Measurements from ENCODE around the gene TMEM184B.

TMEM184B gene

DNA sequence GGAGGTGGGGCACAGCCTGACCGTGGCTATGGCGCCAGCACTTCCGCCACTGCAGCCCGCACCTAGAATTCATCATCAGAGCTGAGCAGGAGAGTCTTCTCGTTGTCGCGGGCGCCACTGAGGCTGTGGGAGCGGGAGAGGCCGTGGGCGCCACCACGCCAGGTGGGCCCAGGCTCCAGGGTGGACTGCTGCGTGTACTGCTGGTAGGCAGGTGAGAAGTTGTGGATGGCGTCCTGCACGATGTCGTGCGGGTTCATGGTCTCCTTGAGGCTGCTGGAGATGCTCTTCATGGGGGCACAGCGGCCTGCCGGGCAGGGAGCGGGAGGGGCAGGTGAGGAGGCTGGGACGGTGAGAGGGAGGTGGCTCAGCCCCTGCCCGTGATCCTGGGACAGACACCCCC, 51.4 kb downstream of the TMEM184B start:
- DNase-seq: no peak

DNA sequence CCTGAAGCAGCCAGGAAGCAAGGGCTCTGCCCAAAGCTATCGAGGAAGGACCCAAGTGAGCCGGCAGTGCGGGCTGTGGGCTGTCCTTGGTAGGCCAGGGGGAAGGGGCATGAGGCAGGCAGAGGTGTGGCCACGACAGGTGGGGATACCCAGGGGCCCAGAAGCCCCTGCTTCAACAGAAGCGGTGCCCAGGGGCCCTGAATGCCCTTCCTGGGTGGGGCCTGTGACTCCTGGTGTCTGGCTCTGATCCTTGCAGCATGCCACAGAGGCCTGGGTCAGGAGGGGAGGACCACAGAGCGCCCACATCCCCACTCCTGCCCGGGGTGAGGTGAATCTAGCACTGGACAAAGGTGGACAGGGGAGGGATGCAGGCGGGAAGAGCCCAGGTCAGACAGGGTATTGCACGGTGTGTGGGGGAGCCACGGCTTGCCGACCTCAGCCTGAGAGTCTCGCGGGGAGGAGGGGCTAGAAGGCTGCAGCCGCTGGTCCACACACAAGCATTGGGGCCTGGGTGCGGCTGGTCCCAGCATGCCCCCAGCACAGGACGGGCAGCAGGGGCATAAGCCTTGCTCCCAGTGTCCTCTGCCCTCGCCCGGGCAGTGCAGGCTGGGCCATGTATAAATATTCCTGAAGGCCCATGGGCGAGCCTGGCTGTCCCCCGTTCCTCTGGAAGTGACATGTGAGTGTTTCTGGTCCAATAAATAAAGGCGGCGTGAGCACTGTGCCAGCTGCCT, 52.0 kb downstream of the TMEM184B start:
- no peak for DNase-seq

DNA sequence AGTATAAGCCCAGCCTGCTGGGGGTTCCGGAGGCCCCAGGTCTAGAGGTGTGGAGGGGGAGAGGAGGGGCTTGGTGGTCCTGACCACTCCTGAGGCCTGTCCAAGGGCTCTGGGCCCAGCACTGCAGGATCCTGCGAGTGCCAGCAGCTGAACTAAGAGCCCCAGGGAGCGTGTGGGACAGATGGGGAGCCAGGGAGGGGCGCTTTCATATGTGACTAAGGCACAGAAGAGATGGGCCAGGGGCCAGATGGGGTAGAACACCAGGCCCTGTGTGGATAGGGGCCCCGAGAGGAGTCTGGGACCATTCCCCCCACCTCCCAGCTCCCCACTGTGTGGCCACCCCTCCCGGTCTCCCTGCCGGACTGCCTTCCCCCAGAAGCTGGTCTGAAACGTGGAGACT, 52.6 kb downstream of the TMEM184B start:
- no peak for DNase-seq

DNA sequence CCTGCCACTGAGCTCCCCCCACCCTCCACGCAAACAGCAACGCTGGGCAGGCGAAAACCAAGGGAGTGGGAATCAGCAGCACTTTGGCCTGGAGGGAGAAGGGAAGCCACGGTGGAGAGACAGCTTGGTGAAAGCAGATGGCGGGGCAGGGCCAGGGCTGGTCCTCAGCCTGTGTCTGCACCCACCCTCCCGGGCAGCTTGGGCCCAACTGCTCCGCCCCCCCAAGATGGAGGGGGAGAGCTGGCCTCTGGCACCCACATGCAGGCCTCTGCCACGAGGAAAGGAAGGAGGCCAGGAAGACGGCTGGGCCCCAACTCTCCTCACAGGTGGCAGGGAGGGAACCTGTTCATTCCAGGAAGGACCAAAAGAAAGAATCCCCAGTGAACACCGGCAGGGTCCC, 53.2 kb downstream of the TMEM184B start:
- DNase-seq: no peak

DNA sequence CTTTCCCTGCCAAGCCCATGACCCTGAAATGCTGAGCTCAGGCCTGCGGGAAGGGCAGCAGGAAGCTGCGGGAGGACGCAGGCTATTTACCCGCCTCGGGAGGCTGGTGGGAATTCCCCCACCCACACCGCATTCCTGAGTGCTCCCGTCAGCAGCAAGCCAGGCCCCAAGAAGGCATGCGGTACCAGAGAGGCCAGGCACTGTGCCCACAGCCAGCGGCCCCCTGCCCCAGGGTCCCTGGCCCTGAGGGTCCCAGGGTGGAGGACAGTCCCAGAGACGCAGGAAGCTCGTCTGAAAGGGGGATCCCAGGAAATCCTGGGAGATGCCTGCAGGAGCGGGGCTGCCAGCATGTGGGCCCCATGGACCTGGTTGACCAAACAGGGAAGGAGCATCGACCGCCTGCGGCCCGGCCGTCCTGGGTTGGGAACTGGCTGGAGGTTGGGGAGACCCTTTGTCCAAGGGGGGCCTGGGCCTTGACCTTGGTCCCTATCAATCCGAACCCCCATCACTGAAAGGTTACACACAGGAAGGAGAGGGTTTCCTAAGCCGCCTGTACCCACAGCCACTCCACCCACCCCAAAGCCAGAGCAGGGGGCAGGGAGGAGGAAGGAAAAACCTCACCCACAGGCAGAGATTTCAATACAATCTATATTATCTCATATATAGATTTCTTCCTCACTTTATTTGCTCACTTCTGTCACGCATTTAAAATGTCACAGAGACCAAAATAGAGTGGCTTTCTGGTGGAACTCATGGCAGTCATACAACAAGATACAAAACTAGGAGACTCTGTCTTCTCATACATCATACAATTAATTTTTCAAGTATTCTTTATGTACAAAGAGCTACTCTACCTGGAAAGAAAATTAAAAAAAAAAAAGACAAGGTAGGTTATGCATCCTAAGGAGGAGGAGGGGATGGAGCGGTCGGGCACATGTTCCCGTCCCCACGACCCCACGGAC, 53.9 kb downstream of the TMEM184B start:
- DNase-seq: peak; percentile 54

DNA sequence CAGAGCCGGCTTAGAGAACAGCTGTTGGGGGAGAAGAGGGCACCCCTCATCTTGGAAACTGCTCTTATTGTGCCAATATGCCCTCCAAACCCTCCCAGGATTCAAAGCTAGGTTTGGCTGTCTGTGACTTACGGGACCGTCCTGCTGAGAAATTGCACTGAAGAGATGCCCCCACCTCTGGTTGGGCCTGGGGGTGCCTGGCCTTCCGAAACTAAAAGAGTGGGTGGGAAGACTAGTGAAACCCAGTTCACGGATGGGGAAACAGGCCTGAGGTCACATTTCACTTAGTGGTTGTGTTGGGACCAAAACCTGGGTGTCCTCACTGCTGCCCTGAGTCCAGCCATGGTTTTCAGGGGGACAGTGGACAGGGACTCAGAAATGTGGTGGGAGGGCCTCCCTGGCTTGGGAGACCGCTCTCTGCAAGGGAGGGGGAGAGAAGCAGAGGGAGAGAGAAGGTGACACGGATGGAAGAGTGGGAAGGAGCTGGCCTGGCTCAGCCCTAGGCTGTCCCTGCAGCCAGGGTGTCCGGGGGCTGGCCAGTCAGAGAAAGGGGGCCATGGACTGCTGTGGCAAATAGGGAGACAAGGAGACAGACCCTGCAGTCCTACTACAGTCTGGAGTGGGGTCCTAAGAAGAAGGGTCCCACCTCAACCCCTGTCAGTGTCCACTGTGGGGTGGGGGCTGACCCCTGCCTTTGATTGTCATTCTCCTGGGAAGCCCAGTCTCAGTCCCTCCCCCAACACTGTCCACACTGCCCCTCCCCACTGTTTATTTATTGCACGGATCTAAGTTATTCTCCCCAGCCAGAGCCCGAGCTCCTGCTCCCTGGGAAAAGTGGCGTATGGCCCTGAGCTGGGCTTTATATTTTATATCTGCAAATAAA, 57.4 kb downstream of the TMEM184B start:
- no peak for DNase-seq

DNA sequence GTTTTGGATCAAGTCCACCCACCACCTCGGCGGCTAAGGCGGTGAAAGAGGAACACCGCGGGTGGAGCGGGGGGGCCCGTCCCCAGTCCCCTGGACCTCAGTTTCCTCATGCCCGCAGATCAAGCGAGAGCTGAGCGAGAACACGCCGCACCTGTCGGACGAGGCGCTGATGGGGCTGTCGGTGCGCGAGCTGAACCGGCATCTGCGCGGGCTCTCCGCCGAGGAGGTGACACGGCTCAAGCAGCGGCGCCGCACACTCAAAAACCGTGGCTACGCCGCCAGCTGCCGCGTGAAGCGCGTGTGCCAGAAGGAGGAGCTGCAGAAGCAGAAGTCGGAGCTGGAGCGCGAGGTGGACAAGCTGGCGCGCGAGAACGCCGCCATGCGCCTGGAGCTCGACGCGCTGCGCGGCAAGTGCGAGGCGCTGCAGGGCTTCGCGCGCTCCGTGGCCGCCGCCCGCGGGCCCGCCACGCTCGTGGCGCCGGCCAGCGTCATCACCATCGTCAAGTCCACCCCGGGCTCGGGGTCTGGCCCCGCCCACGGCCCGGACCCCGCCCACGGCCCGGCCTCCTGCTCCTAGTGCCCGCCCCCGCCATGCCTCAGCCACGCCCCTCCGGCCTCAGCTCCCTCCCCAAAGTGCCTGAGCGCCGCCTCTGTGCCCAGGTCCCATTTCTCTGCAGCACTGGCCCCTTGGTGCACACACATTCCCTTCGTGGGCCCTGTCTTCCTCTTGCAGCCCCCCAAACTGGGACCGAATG, 58.3 kb downstream of the TMEM184B start:
- DNase-seq: peak; percentile 77

DNA sequence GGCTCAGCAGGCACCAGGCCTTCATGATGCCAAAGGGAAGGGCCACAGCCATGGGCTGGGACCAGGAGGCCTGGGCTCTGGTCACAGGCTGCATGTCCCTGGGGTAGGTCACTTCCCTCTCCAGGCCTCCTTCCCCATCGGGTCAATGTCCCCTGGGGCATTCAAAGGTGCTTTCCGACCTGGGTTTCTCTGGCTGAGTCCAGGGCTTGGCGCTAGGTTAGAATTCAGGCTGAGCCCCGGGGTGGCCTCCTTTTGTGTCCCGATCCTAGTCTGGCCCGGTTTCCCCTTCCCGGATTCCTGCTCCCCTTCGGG, 58.9 kb downstream of the TMEM184B start:
- DNase-seq: no peak

DNA sequence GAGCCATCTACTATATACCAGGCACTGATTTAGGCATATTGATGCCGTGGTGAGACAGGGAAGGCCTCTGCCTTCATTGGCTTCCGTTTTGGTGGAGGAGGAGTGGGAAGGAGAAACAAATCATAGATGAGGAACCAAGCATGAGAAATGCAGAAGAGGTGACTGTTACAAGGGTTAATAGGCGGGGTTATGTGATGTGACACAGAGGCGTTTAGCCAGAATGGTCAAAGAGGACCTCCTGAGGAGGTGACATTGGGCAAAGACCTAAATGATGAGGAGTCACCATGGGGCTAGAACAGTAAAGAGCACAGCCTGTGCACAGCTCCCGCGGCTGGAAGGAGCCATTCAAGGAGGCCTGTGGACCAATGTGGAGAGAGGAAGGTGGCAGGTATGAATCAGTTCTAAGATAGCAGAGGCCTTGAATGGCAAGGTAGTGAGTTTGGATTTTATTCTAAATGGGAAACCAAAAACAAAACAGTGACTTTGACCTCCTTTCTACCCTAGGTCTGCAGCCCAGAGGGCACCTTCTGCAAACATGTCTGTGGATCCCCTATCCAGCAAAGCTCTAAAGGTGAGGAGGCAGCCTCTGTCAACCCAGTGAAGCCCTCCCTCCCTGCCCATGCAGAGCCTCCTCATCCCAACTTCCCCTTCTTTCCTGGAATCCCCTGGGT, 59.4 kb downstream of the TMEM184B start:
- DNase-seq: no peak

DNA sequence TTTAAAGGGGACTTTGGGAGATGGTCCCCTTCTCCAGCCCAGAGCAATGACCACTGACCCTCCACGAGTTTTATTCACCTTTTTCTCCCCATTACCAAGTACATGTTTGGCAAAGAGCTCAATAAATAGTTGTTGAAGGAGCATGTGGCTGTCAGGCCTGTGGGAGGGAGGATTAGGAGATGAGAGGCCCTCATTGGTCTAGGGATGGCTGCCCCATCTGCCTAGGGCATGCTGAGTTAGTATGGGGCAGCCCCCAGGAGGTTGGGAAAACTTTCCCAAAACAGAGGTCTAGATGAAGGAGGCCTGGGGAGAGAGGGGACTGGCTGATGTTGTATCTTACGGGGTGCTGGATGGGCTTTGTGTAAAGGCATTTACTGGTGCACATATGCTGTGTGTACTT, 60.4 kb downstream of the TMEM184B start:
- no peak for DNase-seq

DNA sequence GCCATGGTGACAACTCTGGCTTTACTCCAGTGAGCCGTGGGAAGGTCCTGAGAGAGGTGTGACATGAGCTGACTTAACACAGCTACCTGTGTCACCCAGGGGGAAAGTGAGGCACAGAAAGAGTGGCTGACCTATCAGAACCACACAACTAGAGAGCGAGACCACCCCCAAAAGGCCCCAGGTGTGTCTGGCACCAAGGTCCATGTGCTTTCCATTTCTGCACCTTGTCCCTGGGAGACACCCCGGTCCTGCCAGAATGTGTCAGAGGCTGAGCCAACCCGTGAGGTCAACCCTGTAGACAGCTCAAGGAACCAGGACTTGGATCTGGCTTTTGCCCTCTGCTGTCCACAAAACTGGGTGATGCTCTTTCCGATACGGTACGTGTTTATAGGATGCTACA, 61.3 kb downstream of the TMEM184B start:
- DNase-seq: no peak

DNA sequence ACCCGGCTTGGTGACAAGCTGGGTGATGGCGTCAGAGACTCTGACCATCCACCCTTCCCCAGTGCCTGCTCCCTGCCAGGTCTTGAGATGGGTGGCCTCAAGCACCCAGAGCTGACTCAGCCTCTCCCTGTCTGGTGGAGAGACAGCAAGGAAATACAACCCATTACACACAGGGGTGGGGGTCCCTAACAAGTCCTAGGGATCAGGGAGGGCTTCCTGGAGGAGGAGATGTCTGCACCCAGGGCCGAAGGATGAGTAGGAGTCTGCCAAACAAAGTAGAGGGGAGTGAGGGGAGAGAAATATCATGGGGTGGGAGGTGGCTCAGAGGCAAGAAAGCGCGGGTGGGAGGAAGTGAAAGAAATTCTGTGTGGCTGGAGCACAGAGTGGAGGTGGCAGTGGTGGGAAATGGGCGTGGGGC, 64.2 kb downstream of the TMEM184B start:
- no peak for DNase-seq

DNA sequence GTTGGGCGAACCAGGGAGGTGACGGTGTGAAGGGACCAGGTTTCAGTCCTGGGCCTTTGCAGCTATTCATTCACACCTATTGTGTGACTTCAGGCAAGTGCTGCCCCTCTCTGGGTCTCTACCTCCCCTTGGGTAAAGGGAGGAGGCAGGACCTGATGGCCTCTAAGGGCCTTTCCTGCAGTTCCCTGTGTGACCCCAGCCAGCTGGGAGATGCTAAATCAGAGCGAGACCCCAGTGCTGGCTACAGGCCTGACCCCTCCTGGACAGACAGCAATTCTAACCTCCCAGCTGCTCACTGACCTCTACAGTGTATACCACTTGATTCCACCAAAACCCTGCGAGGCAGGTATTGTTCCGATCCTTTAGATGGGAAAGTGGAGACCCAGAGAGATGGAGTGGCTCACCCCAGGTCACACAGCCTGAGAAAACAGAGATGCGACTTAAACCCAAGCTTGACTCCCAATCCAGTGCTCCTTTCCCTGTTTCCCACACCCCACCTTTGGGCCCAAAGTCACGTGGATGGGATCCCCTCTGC, 64.8 kb downstream of the TMEM184B start:
- no peak for DNase-seq

DNA sequence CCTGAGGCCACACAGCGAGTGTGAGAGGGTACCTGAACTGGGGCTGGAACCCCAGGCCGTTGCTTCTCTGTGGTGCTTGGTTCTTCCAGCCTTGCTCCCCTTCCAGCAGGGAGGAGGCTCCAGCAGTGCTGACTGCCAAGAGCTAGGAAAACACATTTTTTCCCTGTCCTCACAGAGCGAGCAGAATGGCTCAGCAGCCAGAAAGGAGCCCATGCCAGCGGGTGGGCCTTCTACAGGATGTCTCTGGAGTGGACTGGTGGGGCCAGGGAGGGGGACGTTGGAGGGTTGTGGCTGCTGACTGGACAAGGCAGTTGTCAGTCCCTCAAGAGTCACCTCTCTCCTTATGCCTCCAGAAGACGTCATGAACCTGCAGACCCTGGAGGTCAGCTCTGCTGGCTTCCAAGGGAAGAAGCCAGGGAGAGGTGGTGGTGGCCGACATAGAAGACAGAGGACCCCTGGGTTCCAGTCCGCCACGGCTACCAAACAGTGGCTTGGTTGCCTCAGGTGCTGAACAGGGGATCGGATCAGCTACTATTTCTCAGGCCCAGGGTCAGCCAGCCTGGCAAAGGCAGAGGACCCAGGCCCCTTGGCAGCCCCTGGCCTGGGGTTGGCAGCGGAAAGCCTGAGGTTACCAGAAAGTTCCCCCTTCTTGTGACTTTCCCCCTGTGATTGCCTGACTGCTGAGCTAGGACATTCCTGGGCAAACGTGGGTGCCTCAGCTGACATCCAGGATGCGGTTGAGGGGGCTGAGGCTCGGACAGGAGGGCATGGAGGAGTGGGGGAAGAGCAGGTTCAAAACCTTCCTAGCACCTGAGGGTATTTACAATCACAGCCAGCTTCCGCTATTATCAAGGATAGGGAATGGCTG, 67.3 kb downstream of the TMEM184B start:
- no peak for DNase-seq

DNA sequence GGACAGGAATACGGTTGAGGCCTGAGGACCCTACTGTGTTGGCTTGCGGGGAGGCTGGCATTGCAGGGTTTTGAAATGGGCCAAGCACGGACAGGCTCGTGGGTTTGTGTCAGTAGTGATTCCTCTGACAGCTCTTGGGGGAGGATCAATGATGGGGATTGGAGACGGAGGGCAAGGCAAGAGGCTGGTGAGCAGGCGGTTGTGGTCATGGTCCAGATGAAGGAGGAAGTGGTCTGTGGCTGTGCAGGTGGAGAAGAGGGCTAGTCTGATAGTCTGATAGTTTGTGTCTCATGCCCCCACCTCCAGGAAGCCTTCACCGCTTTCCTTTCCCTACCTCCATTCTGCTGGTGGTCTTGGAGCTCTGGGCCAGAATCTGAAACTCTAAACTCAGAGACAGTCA, 68.0 kb downstream of the TMEM184B start:
- peak; percentile 43 for DNase-seq

DNA sequence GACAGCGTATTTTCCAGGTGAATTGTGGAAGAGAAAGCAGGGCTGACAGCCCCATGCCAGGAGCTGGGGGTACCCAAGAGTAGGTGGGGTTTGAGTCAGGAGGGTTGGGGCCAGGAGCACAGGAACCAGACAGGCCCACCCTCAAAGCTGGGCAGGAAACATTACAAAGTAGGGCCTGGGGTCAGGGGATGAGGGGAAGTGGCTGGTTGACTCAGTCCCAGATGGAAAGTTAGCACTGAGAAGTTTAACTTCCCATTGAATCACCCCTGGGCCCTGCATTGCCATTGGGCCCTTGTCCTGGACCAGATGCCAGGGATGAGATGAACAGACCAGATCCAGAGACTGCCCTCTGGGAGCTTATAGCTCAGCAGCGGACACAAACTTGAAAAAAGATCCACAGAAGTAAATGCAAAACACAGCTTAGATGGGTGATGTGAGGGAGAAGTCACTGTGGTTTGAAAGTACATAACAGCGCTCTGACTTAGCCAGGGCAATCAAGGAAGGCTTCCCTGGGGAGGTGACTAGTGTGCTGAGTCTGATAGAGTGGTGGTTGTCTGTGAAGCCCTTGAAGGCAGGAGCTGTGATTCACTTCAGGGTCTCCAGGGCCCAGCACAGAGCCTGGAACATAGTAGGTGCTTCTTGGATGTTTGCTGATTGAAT, 68.8 kb downstream of the TMEM184B start:
- no peak for DNase-seq

DNA sequence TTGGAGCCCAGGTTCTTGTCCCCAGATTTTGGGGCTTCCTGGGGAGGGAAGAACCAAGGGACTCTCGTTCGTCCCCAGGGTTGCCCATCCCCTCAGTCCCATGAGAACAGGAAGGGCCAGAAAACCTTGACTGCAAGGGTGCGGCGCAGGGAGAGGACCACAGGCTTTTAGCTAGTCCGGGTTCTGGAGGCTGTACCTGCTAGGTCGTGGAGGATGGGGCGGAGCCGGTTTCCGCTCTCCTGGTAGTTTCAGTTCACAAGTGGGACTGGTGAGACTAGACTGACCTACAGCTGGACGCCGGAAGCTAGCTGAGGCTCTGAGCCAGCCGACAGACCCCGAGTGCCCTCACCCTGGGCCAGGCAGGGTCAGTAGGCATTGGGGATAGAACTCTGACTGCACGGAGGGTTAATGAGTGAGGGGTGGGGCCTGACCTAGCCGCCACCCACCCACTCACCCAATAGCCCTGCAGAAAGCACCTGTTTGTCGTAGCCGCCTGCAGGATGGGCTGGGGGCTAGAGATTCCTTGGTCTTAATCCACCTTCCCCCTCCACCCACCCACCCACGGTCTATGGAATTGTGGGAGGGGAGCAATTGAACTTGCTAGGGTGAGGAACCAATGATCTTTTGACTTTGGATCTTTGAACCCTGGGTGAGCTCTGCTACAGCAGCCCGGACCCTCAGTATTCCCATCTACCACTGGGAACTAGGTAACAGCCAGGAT, 69.6 kb downstream of the TMEM184B start:
- peak; percentile 36 for DNase-seq

DNA sequence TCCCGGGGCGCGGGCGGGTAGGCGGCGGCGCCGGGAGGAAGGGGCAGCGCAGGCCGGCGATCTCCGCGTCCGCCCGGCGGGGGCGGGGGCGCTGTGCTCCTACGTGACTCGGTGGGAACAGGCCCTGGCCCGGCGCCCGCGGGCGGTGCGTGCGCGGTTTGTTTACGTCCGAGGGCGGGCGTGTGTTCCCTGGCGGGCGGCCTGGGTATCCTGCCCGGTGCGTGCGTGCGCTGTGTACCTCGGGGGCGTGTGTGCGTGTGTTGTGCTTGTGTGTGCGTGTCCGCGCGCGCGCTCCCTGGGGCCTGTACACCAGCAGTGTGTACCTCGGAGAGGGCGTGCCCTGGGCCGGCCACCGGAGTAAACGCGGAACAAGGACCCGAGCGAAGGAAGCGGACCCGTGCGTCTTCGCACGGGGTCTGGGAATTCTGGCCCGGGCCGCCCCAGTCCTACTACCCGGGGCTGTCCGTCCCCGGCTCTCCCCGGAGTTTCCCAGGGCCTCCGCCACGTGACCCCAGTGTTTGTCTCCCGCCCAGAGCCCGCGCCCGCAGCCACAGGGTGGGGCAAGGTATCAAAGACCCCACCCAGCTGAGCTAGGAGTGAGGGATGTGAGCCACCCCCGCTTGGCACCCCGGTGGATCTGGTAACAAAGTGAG, 70.2 kb downstream of the TMEM184B start:
- peak; percentile 68 for DNase-seq
